HG03064 (cell line): ENCODE measurements around the gene RFLNA.

ENCODE experiments used
- ATAC-seq: cut with Tn5 transposase; IDR thresholded peaks from one replicate; pipeline ENCODE4 v1.9.1; 2021; ENCODE audit warnings: low read depth; ENCODE audit not compliant: unreplicated experiment

RFLNA gene

DNA sequence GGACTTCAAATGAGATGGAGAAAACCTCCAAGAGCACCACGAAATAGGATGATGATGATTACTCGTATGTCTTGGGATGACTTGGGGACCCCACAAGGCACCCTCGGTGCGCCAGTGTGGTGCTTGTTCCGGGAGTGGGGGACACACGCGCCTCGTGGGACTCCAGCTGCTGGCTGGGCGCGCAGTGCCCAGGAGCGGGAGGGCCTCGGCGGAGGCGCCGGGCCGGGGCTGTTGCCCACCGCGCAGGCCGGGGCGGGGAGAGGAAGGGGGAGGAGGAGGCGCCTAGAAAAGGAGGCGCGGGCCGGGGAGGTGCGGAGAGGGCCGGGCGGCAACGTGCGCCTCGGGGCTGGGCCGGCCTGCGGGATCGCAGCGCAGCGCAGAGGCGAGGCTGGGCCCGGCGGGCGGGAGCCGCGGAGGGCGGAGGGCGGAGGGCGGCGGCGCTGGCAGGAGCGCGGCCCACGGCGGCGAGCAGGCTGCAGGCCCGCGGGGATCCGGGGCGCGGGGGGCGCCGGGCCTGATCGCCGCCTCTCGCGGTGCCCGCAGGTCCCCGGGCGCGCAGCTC, at the start of gene RFLNA:
Gene RFLNA (plus strand): TSS at position 314 of the 562 bp plus-strand sequence. CDS start 337 bp downstream, outside the sequence.
- ATAC-seq = no peak

DNA sequence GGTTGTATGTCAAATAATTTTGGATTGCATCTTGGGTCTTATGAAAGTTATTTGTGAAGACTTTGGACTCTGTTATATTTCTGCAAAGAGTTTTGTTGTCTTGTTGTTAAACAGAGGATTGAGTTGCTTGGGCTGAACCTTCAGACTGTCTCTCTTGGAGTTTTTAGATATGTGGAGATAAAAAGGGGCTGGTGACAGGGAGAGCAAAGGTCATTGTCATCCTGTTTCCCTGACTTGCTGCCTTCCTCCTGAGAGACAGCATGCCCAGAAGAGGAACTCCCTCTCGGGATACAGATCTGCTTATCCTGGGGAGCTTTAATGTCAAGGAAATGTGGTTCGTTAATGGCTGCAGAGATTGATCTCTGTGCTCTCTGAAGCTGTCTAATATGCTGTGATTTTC, 47.6 kb upstream of the RFLNA start:
- ATAC-seq = no peak

GRCh38 chr12:124248941-124249825, 45.7 kb upstream of the RFLNA start:
- ATAC-seq = no peak

DNA sequence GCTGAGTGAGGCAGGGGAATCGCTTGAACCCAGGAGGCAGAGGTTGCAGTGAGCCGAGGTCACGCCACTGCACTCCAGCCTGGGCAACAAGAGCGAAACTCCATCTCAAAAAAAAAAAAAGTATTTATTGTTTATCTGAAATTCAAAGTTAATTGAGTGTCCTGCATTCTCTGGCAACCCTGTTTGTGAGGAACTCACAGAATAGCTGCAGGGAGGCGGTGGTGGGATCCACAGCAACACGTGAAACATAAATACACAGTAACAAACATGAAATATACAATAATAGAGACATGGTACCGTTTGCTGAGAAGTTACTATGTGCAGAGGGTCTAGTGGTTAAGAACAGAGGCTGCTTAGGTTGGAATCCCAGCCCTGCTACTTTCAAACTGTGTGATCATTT, 43.7 kb upstream of the RFLNA start:
- ATAC-seq = no peak

DNA sequence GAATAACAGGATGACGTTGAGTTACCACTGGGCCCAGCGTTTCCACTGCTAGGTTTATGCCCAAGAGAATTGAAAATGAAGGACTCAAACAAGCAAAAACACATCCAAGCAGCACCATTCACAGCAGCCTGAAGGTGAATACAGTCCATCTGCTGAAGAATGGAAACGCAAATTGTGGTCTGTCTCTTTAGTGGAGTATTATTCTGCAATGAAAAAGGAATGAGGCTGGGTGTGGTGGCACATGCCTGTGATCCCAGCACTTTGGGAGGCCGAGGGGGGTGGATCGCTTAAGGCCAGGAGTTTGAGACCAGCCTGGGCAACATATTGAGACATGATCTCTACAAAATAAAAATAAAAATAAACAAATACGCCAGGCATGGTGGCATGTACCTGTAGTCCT, 41.9 kb upstream of the RFLNA start:
- ATAC-seq = no peak

GRCh38 chr12:124254126-124254525, 40.8 kb upstream of the RFLNA start:
- no peak for ATAC-seq

DNA sequence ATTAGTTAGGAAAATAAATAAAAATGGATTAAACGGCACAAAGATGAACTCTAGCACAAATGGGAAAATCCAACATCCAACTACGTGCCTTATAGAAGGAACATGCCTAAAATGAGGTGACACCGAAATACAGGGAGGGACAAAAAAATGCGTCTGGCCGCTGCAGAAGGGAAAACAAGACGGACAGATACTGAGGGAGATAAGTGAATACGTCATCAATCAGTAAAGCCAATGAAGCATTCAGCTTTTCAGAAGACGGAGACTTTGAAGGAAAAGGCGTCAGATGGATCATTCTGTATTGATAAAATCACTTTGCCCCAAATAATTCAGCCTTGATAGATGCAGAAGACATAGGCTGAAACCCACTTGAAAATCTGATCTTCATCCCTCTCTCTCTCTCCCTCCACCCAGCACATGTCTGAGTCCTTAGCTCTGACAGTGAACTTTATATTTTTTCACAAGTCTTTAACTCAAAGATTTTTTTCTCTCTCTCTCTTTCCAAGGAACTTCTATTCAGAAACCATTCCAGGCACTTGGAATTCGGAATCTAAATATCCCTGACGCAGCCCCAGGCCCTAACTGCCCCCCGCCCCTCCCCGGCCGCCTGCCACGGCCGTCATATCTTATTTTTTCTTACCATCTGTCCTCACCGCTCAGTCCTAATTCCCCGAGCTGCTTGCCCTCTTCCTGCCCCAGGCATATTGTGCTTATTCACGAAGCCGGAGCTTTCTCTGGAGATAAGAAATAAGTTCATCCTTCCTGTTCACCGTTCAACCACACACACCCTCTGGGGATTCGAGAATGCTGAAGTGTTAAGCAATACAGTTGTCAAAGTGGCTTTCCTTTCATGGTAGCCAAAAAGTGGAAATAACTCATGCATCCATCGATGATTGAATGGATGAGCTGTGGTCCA, 35.5 kb upstream of the RFLNA start:
- no peak for ATAC-seq

GRCh38 chr12:124261885-124262284, 33.0 kb upstream of the RFLNA start:
- no peak for ATAC-seq

GRCh38 chr12:124264089-124264795, 30.7 kb upstream of the RFLNA start:
- no peak for ATAC-seq

DNA sequence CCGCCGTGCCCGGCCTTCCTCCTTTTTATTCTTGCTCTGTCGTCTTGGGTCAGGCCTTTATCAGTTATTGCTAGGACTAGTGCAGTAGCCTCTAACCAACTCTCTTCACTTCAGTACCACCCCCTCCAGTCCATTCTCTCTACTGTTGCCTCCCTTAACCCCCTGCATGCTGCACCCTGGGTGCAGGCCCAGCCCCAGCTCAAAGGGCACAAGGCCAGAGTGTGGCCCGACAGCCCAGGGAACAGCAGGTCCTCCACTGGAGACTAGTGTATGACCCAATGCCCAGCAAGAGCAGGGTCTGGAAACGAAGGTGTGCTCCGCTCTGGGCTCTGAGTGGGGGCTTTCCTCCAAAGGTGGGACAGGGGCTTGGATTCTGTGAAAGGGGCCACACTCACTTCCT, 30.0 kb upstream of the RFLNA start:
- ATAC-seq = no peak

DNA sequence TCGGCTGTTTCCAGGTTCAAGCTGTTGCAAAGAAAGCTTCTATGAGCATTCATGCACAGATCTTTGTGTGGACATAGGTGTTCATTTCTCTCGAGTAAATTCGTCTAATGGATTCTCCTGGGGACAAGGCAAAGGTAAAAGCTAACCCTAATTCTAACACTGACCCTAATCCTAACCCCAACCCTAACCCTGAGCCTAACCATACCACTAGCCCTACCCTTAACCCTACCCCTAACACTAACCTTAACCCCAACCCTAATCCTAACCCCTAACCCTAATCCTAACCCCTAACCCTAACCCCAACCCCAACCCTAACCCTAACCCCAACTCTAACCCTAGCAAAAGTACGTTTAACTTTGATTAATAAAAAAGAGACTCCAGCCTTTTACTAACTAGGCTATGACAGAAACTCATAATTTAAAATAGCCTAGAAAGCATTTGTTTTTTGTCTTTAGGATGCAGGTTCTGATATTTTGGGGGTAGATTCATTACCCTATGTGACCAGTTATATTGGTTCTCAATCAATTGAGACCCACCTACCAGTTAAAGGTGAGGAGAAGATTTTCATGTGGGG, 27.6 kb upstream of the RFLNA start:
- no peak for ATAC-seq

- ATAC-seq = no peak
Measured at GRCh38 chr12:124270671-124271070, 24.2 kb upstream of the RFLNA start.

DNA sequence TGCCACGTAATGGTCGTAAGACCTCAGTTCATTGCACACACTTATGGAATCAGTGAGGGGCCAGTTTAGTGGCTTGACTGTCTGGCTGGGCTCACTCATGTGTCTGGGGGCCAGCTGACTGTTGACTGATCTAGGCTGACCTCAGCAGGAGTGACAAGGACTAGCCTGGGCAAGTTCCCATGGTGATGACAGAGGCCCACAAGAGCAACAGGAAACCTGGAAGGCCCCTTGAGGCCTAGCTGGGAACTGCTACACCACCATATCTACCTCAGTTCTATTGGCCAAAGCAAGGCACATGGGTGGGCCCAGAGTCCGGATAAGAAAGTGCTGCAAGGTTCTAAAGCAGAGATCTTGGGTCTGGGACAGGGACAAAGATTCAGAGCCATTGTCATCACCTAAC, 21.3 kb upstream of the RFLNA start:
- no peak for ATAC-seq

- no peak for ATAC-seq
Measured at GRCh38 chr12:124276337-124276736, 18.6 kb upstream of the RFLNA start.

- ATAC-seq = no peak
Measured at GRCh38 chr12:124277394-124278241, 17.3 kb upstream of the RFLNA start.

DNA sequence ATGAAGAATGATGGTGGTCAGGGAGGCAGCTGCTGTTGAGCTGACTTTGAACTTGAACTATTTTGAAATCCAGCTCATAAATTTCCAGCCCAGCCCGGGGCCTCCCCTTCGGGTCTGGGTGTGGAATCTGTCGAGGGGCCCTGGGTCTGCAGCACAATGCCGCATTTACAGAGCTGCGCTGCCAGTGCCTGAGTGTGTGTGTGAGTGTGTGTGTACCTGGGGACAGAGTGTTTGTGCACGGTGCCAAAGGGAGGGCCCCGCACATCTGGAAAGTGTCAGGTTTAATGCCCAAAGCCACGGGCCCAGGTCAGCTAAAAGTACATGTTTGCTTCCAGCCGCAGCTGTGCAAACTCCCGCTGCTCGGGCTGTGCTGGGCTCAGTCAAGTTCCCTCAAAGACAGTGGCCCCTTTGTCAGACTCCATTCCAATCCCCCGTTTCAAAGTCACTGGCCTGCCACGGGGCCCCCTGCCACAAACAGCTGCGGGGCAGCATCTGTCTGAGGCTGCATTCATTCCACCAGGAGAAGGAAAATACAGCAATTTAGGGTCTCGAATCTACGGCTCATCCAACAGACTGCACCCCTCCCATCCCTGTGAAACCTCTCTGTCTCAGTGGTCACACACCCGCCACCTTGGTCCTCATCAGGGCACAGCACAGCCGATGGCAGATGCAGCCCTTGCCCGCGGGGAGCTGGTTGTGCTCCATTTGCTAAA, 16.3 kb upstream of the RFLNA start:
- no peak for ATAC-seq

GRCh38 chr12:124279315-124279714, 15.6 kb upstream of the RFLNA start:
- no peak for ATAC-seq

GRCh38 chr12:124279846-124280360, 15.0 kb upstream of the RFLNA start:
- no peak for ATAC-seq
